Measurements from ENCODE around the gene VPS37B. TPM values are rescaled to one million over a fixed set of nuclear protein-coding genes. Genes with fewer than 3 reads are reported as not detected.

VPS37B gene
- total and polyA plus RNA-seq, 2 donors (not counting 3 experiments of a cell fraction or from before 2014, with no cell fraction given), result 39.5 to 45.9 TPM

GRCh38 chr12:122830517-122831214, 65.3 kb downstream of the VPS37B start:
- no peak for DNase-seq (ENCODE audit: low read depth, low spot score)
- BruUV-seq (replicated peaks), result no TSS peak
- POLR2A ChIA-PET, result interaction anchor here (0.6 kb wide), 1 partner anchor 377 kb away, joined by 4 read pairs; no protein-coding TSS in a partner anchor

More at GRCh38 chr12:122830517-122831214, 65.3 kb downstream of the VPS37B start:
- Histone ChIP-seq H3K27me3 (ENCODE audit: control insufficient read depth in 2 of 2, insufficient read depth in 2 of 2, low read length in 2 of 2) (peaks cover 1 to 3% of the 10 kb centered on the region in 2 experiments), H3K4me3 (replicated peaks in 1 of 3; ENCODE audit: insufficient read depth in 1 of 3, low read depth in 1 of 3, low read length in 3 of 3) (no peak overlapping the region), H3K36me3 (ENCODE audit: control insufficient read depth in 2 of 2, extremely low read depth in 1 of 2, insufficient read depth in 2 of 2, low read length in 2 of 2) (no peaks in the 10 kb centered on the region), H3K9me1 (replicated peaks; ENCODE audit: control insufficient read depth, extremely low read depth, insufficient read depth, low read length) (no peaks in the 10 kb centered on the region), H2AFZ (ENCODE audit: low read depth, low read length) (no peak overlapping the region), H3K9ac (replicated peaks; ENCODE audit: extremely low read depth, insufficient read depth, low read length) (no peak overlapping the region), H3K4me1 (ENCODE audit: control insufficient read depth, extremely low read depth, insufficient read depth, low read length) (peaks cover 12% of the 10 kb centered on the region), H3K27ac (ENCODE audit: insufficient read depth, low read depth, low read length) (no peak overlapping the region), H3K9me3 (replicated peaks; ENCODE audit: control insufficient read depth, insufficient read depth, low read length) (no peaks in the 10 kb centered on the region), H4K20me1 (replicated peaks; ENCODE audit: control insufficient read depth, extremely low read depth, insufficient read depth, low read length) (no peaks in the 10 kb centered on the region), H3K4me2 (ENCODE audit: insufficient read depth, low read length) (no peak overlapping the region), H3K79me2 (ENCODE audit: control insufficient read depth, insufficient read depth, low read length) (no peaks in the 10 kb centered on the region)
- FAIRE-seq, result peak; percentile 40
- intact Hi-C loops (cut with micrococcal nuclease) (loop anchor here (5.0 kb wide), 1 partner anchor 33 kb away; no protein-coding TSS in a partner anchor), dilution Hi-C loops (cut with MboI; ENCODE audit: extremely low pct_ligation_motif_present, low sequenced_read_pairs) (no loop called here)
- CTCF ChIA-PET, result interaction anchor here (1.2 to 6.6 kb wide), 2 partner anchors 26 to 36 kb away, joined by 3 to 58 read pairs; no protein-coding TSS in a partner anchor
- no peak for TF ChIP-seq MYC (IDR thresholded peaks at IDR 0.05; ENCODE audit: low read depth, low read length)
- TF ChIP-seq GATA2 (IDR thresholded peaks at IDR 0.05; ENCODE audit: insufficient read depth, insufficient read length, low read depth, low read length), result no peak
- no peak for TF ChIP-seq FOS (IDR thresholded peaks at IDR 0.05; ENCODE audit: borderline replicate concordance, insufficient read depth, low read length)
- no peak for TF ChIP-seq MAX (IDR thresholded peaks at IDR 0.05; ENCODE audit: insufficient read depth, insufficient read length)
- no peak for TF ChIP-seq CTCF (IDR thresholded peaks at IDR 0.05; ENCODE audit: extremely low read depth in 1 of 2, insufficient read depth in 1 of 2, low read depth in 1 of 2, low read length in 2 of 2)
- TF ChIP-seq POLR2AphosphoS5 (IDR thresholded peaks at IDR 0.05; ENCODE audit: insufficient read depth, low read depth, low read length), result no peak
- TF ChIP-seq JUN (IDR thresholded peaks at IDR 0.05; ENCODE audit: borderline replicate concordance, insufficient read depth, insufficient read length, low read depth), result no peak
- TF ChIP-seq POLR2A (IDR thresholded peaks at IDR 0.05; ENCODE audit: low read depth, low read length), result no peak
- no peak for TF ChIP-seq EZH2 (IDR thresholded peaks at IDR 0.05; ENCODE audit: borderline replicate concordance, low read depth, low read length, severe bottlenecking)
